OCI-LY3 (cell line): ENCODE measurements around the gene CHRDL2.

Experiments
- H2AFZ ChIP-seq: fragments of 200-600, 300-600 bp; shearing (Covaris generic); 2 replicates; pipeline ENCODE4 v1.6.0; 2014; ENCODE audit warnings: antibody characterized with exemption, low read depth, low read length
- H3K27ac ChIP-seq: fragments of 200-600, 300-600 bp; sonication (generic); 2 replicates; pipeline ENCODE4 v1.5.1; 2014; ENCODE audit warnings: mild to moderate bottlenecking, low read length, moderate library complexity, mixed read lengths
- H3K27me3 ChIP-seq: fragments of 200-600, 300-600 bp; sonication (generic); 2 replicates; pipeline ENCODE4 v1.6.1; 2014; ENCODE audit warnings: low read depth, low read length, mixed read lengths
- H3K36me3 ChIP-seq: fragments of 200-600, 300-600 bp; sonication (generic); replicated peaks from 2 replicates; pipeline ENCODE3; 2014; ENCODE audit warnings: low read depth, low read length, mixed read lengths
- H3K4me1 ChIP-seq: fragments of 300-600, 200-600 bp; sonication (generic); 2 replicates; pipeline ENCODE4 v1.6.1; 2014; ENCODE audit warnings: low read length, mixed read lengths
- H3K4me2 ChIP-seq: fragments of 200-600, 300-600 bp; sonication (generic); 2 replicates; pipeline ENCODE4 v1.6.1; 2014; ENCODE audit warnings: low read length, mixed read lengths
- H3K4me3 ChIP-seq: fragments of 300-600, 200-600 bp; sonication (generic); 2 replicates; pipeline ENCODE4 v1.5.1; 2014; ENCODE audit warnings: antibody characterized with exemption, mild to moderate bottlenecking, low read length, moderate library complexity
- H3K79me2 ChIP-seq: fragments of 300-600, 200-600 bp; shearing (Covaris generic); 2 replicates; pipeline ENCODE4 v1.6.1; 2014; ENCODE audit warnings: mild to moderate bottlenecking, low read length, mixed read lengths
- H3K9ac ChIP-seq: fragments of 300-600, 200-600 bp; shearing (Covaris generic); 2 replicates; pipeline ENCODE4 v1.6.0; 2014; ENCODE audit warnings: mild to moderate bottlenecking, low read length, moderate library complexity
- H3K9me3 ChIP-seq: fragments of 200-600, 300-600 bp; shearing (Covaris generic); 2 replicates; pipeline ENCODE4 v1.6.1; 2014; ENCODE audit warnings: low read length, mixed read lengths; ENCODE audit not compliant: insufficient read depth
- H4K20me1 ChIP-seq: fragments of 200-600, 300-600 bp; sonication (generic); 2 replicates; pipeline ENCODE4 v1.6.1; 2016; ENCODE audit warnings: low read length, mixed read lengths; ENCODE audit not compliant: insufficient read depth
- CTCF ChIP-seq: fragments of 200-600, 300-600 bp; sonication (generic); IDR thresholded peaks from 2 replicates; pipeline ENCODE4 v1.5.1; 2014; ENCODE audit warnings: antibody characterized with exemption, low read length, low read depth
- EZH2phosphoT487 ChIP-seq: fragments of 200-600 bp; shearing (Covaris generic); IDR thresholded peaks from 2 replicates; pipeline ENCODE4 v1.6.1; 2018; ENCODE audit warnings: antibody characterized with exemption, mixed run types, low read depth

CHRDL2 gene

GRCh38 chr11:74734559-74734925 is 3.3 kb upstream of the CHRDL2 start:
- Histone ChIP-seq H3K79me2 (no peaks in the 10 kb centered on the region), H3K4me1 (peaks cover 2% of the 10 kb centered on the region), H3K4me2 (no peak overlapping the region), H3K27ac (no peak overlapping the region), H2AFZ (no peak overlapping the region), H3K36me3 (no peaks in the 10 kb centered on the region), H3K9ac (no peak overlapping the region), H3K27me3 (peaks cover 31% of the 10 kb centered on the region), H3K4me3 (no peak overlapping the region), H3K9me3 (no peaks in the 10 kb centered on the region), H4K20me1 (no peaks in the 10 kb centered on the region)
- TF ChIP-seq CTCF (no peak), EZH2phosphoT487 (no peak)

GRCh38 chr11:74730571-74731260 is 510 bp downstream of the CHRDL2 start:
- H3K36me3 ChIP-seq: no peaks in the 10 kb centered on the region
- H3K4me2 ChIP-seq: no peak overlapping the region
- no peak overlapping the region for H3K4me3 ChIP-seq
- no peak overlapping the region for H2AFZ ChIP-seq
- H3K79me2 ChIP-seq: no peaks in the 10 kb centered on the region
- no peak overlapping the region for H3K9ac ChIP-seq
- TF ChIP-seq EZH2phosphoT487 (no peak), CTCF (no peak)
- no peaks in the 10 kb centered on the region for H4K20me1 ChIP-seq
- no peak overlapping the region for H3K27ac ChIP-seq
- no peaks in the 10 kb centered on the region for H3K9me3 ChIP-seq
- H3K4me1 ChIP-seq: no peaks in the 10 kb centered on the region
- peaks cover 35% of the 10 kb centered on the region for H3K27me3 ChIP-seq

- no peak overlapping the region for H3K9ac ChIP-seq
- no peak overlapping the region for H3K27ac ChIP-seq
- no peaks in the 10 kb centered on the region for H3K9me3 ChIP-seq
- H2AFZ ChIP-seq: no peak overlapping the region
- H4K20me1 ChIP-seq: no peaks in the 10 kb centered on the region
- H3K4me3 ChIP-seq: no peak overlapping the region
- H3K27me3 ChIP-seq: peaks cover 33% of the 10 kb centered on the region
- H3K79me2 ChIP-seq: no peaks in the 10 kb centered on the region
- H3K4me2 ChIP-seq: no peak overlapping the region
- TF ChIP-seq CTCF (no peak), EZH2phosphoT487 (no peak)
- no peaks in the 10 kb centered on the region for H3K4me1 ChIP-seq
- H3K36me3 ChIP-seq: no peaks in the 10 kb centered on the region
These were observed 1.8 kb downstream of the CHRDL2 start for GRCh38 chr11:74729397-74729796.

- H2AFZ ChIP-seq: peak overlapping the region; percentile 71; the same call in 1 of the 2 replicates
These were observed 4.6 kb downstream of the CHRDL2 start for GRCh38 chr11:74726547-74727182.

More at GRCh38 chr11:74726547-74727182, 4.6 kb downstream of the CHRDL2 start:
- no peak for TF ChIP-seq EZH2phosphoT487
- peak; percentile 92 for TF ChIP-seq CTCF
- H3K4me3 ChIP-seq: no peak overlapping the region
- H3K27me3 ChIP-seq: peaks cover 39% of the 10 kb centered on the region
- no peak overlapping the region for H3K27ac ChIP-seq
- no peaks in the 10 kb centered on the region for H3K4me1 ChIP-seq
- no peaks in the 10 kb centered on the region for H3K36me3 ChIP-seq
- no peaks in the 10 kb centered on the region for H4K20me1 ChIP-seq
- H3K9ac ChIP-seq: no peak overlapping the region
- H3K79me2 ChIP-seq: no peaks in the 10 kb centered on the region
- no peaks in the 10 kb centered on the region for H3K9me3 ChIP-seq
- H3K4me2 ChIP-seq: peak overlapping the region; percentile 19; the same call in 1 of the 2 replicates
